Stimulated activated CD4-positive, alpha-beta T cell treated with anti-CD3 and anti-CD28 coated beads, TNF-alpha, amount 100 ng/mL, for 48 hours (primary cell): ENCODE measurements around the gene MAST4.
A peak's percentile ranks its signal among the peaks of the same experiment; 100 is the strongest.

Experiments used
- DNase-seq, 3 donors: peaks; one replicate each; pipeline ENCODE4 v3.0.0-alpha.2; 2020; ENCODE audit warnings: low read depth in 3 of 3

The MAST4 gene

DNA sequence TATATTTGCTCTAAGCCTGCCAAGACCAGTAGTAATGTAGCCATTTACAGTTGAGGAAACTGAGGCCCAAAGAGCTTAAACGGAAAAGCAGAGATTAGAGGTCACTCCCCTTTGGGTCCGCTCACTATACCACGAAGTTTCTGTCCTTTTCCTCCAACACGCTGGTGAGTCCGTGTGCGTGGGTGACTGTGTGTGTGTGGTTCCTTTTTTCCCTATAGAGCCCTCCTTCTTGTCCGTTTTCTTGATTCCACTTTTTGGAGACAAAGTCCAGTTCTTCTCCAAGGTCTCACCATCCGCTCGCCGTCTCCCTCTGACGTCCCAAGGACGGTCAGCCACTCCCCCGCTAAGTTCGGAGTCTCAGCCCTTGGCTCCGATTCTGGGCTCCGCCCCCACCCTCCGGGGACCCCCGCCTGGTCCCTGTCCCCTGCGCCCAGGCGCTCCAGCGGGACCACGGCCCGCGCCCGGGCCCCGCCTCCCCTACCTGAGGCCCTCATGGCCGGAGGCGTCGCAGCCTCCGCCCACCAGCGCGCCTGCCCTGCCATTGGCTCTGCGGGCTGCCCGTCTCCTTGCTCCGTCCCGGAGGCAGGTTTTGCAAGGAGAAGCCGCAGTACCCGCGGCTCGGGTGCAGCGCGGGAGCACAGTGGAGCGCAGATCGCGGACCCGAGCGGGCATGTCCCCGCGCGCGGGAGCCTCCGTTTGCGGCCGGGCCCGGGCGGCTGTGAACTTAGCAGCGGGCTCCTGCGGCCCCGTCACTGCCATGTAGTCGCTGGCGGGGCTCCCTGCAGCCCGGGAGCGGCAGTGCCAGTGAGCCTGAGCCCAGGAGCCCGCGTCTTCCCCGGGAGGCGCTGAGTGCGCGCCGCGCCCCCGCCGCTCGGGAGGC, at the start of gene MAST4:
TSS of gene MAST4 (plus strand) at position 638 of the 880 bp plus-strand sequence. CDS start 263 bp downstream, outside the sequence.
- peak; percentile 50 to 62 (median 55) for DNase-seq

DNA sequence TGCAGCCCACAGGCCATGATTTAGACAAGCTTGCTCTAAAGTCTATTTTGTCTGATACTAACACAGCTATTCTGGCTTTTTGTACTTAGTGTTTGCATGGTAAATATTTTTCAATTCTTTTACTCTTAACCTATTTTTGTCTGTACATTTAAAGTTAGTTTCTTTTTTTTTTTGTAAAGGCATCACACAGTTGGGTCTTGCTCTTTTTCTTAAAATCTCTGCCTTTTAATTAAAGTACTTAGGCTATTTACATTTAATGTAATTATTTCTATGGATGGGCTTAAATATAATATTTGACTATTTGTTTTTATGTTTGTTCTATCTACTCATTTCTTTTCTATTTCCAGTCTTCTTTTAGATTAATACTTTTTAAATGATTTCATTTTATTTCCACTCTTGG, 49.7 kb upstream of the MAST4 start:
- no peak for DNase-seq

DNA sequence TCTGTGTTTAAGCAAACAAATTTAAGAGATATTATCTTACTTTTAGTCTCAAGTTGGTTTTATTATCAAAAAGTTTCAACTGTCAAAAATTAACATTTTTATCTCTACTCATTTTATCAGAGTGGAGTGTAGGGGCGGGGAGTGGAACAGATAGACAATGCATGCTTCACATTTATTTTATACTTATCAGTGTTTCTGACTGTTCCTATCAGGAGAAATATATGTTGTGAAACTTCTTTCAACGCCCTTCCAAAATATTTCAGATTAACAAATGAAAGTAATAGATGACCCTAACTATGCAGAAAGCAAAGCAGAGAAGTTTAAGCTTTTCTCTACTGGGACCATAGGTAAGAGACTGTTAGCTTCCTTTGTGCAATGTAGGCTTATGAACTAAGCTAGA, 44.9 kb upstream of the MAST4 start:
- no peak for DNase-seq

DNA sequence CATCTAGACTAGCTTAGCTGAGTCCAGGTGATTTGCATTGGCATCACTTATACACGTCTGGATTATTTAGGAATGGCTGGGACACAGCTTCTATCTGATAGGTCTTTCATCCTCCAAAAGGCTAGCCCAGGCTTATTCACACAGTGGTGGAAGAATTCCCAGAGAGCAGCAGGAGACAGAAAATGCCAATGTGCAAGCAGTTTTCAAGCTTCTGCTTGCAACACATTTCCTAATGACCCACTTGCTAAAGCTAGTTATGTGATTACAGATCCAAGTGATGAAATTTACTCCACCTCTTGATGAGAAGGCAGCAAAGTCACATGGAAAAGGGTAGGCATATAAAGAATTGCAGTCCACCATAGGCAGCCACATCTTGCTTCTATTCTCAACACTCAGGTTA, 44.2 kb upstream of the MAST4 start:
- no peak for DNase-seq

DNA sequence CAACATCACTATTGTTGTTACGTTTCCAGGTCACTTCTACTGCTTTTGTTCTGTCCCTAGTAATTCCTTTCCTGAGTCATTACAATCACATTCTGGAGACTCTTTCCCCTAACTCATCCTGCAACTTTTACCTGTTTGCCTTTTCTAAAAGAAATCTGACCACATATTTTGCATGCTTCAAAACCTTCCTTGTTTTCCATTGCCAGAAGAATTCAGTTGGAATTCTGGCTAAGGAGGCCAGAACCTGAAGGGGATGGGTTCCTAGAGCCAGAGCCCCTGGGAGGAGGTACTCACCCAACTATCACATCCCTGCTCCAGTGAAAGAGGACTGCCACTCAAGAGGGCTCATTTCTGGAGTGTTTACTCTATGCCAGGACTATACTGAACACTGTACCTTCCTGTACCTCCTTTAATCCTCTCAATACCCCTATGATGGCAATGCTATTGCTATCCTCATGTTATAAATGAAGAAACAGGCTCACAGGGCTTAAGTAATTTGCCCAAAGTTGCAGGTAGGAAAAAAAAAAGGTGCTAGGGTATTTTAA, 42.8 kb upstream of the MAST4 start:
- no peak for DNase-seq

DNA sequence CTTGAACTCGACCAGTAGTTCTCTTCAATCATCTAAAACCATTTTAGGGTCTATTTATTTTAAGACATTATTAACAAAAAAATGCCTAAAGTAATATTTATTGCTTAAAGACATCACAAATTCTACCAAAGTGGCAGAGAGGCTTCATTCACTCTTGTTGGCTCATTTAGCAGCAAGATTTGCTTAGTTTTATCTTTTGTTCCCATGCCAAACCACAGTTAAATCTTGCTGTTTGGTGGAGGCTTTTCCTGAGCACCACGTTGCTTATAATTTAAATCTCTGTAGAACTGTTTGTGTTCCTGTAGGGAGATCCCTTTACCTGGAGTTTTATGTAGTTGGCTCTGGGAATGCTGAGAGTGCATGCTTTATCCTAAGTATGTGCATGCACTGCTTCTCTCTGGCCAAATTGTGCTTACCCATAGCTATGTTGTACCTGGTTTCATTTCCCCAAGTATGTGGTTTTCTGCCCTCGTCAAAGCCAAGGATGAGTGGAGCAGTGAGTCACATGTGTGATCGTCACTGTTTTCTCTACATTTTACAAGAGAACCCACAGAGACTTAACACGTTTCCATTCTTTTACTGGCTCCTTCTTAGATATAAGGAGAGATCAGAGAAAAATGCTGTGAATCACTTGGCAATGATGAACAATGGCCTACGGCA, 42.1 kb upstream of the MAST4 start:
- DNase-seq: peak in 2 of 3 donors; percentile 8 to 43

DNA sequence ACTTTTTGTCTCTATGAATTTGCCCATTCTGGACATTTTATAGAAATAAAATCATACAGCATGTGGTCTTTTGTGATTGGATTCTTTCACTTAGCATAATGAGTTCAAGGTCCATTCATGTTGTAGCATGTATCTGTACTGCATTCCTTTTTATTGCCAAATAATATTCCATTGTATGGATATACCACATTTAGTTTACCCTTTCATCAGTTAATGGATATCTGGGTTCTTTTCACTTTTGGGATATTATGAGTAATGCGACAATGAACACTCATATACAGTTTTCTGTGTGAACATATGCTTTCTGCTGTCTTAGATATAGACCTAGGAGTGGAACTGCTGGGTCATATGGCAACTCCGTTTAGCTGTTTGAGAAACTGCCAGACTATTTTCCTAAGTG, 41.3 kb upstream of the MAST4 start:
- no peak for DNase-seq

DNA sequence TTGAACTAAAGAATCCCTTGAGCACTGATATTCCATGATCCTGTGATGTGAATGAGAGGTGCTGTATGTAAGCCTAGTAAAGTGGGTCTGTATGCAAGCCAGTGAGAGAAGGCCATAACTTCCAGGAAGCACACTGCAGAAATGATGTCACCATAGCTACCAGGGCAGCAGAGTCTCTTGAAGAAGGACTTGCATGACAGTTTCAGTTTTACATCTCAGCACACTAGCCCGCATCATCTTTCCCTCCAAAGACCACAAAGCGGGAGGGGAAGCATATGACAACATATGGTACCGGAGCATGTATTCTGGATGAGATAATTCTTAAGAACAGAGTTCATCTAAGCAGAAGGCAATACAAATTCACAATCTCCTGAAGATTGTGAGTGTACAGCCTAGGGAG, 37.6 kb upstream of the MAST4 start:
- no peak for DNase-seq

DNA sequence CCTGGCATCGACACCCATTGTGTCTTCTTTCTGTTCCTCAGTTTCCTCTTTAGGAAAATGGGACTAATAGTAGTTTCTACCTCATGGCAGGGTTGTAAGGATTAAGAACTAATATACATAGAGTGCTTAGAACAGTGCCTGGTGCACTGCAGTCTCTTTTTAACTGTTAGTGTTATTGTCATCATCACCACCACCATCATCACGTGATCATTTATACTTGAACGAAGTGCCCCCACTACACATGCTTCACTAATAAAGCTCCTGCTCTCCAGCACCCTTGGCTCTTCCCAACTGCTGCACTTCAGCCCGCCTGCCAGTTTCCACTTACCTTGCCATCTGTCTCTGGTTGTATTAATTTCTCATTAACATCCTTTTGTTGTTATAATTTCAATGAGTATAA, 35.8 kb upstream of the MAST4 start:
- DNase-seq: no peak

DNA sequence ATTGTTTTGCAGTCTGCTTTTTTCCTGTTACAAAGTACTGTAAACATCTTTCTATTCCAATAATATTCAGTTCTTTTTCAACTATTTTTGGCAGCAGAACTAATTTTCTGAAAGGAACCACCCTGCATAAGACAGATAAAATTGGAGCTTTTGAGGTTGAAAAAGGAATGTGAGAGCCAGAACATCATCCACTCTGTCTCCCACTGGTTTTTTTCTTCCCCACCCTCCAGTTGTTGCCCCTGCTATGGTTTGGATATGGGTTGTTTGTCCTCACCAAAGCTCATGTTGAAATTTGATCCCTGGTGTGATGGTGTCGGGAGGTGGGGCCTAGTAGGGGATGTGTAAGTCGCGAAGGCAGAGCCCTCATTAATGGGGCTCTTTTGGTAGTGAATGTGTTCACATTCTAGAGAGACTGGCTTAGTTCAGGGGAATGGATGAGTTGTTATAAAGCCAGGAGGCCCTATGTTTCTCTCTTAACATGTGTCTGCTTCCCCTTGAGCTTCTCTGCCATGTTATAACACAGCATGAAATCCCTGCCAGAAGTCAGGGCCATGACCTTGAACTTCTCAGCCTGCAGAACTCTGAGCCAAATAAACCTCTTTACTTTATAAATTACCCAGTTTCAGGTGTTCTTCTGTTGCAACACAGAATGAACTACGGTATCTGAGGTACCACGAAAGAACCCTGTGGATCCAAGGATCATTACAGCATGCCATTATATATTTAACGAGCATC, 34.8 kb upstream of the MAST4 start:
- DNase-seq: no peak

DNA sequence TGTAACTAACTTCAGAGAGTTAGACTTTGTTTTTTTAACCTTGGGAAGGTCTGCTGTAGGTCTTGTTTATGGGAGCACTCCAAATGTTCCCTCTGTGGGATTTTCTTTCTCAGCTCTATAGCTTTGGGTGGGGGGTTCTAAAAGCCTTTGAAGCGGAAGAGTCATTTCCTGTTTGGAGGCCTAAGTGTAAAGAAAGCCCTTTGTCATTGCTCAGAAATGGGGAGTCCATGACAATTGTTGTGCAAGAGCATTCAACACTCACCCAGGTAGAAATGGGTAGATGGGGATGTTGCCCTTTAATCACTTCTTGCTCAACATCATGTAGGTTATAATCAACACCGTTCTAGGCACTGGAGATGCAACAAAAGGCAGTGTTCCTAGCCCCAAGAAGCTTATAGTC, 30.3 kb upstream of the MAST4 start:
- no peak for DNase-seq

DNA sequence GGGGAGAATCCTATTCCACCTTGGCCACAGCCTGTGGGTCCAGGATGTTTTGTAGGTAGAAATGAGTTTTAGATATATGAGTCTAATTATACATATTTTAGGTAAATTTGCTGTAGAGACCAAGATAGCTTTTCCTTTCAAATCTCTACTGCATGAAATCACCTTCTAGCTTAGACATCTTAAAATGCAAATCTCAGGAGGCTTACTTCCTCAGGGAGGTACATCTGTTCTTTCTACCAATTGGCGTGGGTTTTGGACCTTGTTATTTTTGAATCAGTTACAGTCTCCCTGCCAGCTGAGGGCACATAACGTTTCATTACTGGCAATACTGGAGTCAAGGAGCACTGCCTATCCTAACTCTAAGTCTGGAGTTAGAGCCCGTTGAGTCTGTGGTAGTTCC, 28.7 kb upstream of the MAST4 start:
- DNase-seq: no peak

DNA sequence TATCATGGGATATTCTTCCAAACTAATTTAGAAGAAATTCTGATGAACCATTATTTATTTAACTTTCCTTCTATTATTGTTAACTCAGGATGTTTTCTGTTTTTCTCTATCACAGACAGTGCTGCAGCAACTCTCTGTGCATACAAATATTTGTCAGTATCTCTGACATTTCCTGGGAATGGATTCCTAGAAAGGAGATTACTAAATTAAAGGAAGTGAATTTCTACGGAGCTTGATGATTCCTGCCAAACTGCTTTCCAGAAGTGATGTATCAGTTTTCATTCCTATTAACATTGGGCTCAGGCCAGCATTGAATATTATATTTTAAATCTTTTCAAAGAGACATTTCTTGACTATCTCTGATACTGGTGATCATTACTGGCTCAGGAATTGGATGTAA, 26.0 kb upstream of the MAST4 start:
- no peak for DNase-seq

DNA sequence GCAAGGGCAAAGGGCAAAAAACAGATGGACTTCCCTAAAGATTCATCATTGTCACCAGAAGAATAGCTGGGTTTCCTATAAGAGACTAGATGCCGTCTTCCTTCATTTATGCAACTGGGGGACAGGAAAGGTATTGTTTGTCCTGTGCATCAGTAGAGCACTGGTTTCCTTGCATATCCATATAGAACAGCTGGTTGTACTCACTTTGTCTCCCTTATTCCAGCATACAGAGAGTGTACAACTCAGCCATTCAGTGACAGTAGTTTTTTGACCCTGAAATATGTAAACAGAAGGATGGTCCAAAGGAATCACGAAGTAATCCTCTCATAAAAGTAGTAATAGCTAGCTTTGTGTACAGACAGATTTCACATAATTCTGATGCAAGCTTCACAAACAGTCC, 22.5 kb upstream of the MAST4 start:
- no peak for DNase-seq

DNA sequence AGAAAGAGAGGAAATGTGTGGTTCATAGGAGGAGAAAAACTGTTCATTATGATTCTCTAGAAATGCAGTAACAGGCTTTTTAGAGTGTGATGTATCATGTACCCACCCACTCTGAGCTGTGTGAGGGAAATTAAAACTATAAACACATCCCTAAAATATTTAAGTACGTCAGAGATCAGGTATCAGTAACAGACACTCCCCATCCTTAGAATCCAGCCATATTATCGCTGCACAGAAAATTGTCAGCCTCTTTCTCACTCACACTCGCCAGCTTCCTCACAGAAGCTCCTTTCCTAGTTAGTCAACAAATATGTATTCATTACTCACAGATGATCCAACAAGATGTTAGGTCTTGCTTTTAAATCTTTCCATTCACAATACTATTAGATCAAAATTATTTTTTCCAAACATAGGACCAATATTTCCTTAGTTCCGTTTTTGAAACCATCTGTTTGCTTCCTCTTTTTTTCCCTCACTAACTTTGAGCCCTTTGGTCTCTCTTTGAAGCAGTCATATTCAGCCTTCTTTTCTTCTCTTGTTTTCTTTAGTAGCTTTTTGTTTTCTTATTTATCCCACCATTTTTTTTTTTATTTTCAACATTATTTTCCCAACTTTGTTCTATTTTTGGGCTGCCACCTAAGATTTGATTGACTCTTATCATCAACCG, 13.6 kb upstream of the MAST4 start:
- no peak for DNase-seq

DNA sequence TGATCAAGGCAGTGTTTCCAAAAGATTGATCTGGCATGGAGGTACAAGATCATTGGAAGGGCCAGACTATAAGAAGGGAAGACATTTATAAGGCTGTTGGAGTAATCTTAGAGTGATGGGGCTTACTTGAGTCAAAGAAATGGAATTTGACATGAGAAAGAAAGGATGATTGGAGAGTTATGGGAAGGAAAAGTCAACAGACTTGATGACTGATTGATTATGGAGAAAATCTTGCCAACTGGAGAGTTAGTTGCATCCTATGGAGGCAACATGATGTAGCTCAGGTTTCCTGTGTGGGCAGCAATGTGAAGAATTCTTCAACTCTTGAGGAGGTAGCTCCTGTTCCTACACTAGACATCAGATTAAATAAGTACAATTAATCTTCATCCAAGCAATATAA, 10.9 kb upstream of the MAST4 start:
- no peak for DNase-seq

DNA sequence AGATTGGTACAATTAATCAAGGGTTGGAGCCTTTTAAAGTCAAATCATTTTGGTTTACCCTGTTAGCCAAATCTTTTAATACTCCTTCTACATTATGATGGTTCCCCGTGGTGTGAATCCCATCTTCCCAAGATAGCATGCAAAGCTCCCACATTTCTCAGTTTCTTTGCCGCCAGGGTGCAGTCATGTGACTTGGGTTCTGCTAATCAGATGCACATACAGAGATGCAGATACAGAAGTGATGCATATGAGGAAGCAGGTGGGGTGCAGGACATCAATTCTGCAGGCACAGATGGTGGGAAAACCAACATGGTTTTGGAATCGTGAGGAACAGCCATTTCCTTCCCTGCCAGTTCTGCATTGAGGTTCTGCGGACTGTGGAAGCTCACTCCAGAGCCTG, 8.4 kb upstream of the MAST4 start:
- no peak for DNase-seq

DNA sequence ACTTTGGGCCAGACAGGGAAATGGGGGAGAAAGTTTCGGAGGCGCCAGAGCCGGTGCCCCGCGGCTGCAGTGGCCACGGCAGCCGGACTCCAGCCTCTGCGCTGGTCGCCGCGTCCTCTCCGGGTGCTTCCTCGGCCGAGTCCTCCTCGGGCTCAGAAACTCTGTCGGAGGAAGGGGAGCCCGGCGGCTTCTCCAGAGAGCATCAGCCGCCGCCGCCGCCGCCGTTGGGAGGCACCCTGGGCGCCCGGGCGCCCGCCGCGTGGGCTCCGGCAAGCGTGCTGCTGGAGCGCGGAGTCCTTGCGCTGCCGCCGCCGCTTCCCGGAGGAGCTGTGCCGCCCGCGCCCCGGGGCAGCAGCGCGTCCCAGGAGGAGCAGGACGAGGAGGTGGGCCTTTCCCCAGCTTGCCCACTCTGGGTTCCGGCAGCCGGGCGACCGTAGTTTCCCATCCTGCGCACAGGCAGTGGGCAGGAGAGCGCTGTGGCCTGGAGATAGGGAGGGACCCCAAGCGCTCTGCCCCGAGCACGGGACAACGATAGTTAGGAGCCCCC, 516 bp downstream of the MAST4 start:
- no peak for DNase-seq

DNA sequence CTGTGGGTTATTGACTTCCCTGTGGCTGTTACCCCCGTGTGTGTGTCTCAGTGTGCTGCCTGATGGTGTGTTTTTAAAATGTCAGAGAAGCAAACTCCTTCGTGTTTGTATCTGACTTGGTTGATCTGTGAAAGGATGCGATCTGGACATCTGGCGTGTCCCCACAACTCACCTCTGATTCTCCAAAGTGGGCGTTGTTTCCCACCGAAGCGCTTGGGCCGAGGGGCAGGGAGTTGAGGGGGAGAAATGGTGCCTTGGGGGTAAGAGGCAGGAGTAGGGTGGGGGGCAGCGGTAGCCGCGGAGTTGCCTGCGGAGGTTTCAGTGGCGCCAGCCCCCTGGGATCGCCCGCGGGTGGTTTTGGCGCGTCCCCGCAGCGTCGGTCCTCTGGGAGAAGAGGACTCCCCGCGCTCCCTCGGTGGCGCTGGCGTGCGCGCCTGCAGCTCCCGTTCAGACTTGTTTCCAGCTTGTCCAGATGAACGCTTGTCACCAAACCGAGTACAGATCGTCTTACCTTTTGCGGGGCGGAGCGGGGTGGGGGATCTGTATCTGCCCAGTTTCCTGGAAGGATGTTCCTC, 1.1 kb downstream of the MAST4 start:
- no peak for DNase-seq

DNA sequence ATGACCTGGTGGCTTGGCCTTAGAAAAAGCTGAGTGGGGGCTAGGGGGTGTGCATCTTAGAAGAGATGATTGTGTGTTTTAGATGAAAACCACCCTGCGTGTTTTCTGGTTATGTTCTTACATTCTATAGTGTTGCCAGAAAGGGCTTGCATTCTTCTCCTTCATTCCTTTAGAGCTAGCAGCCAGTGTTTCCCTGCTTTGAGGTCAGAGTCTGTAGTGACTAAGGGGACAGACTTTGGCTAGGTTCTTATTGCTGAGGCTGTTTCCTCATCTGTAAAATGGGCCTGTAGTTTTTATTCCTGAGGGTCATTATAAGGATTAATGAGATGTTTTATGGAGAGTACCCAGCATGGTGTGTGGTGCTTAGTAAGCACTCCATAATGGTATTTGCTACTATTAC, 6.4 kb downstream of the MAST4 start:
- no peak for DNase-seq

DNA sequence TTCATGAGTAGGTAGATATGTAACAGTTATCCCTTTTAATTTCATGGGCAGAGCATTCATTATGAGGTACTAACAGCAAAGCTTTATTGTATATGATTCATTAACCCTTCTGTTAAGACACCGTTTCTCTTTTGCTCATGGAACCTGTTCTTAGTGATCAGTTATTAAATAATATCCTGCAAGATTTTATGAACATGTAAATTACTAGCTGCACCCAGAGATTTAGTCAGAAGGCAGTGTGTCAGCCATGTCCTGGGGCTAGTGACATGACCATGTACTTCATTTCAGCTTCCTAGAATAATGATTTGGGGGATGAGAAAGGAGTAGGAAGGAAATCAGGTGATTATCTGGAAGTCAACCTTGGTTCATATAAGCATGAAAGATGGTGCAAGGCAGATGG, 7.0 kb downstream of the MAST4 start:
- DNase-seq: no peak
